DOHH2 (cell line): Measurements from ENCODE around the gene ARID3C.

ENCODE experiments used
- EZH2phosphoT487 ChIP-seq: fragments of 200-600 bp; sonication (generic); IDR thresholded peaks from 2 replicates; pipeline ENCODE4 v1.6.1; 2017; ENCODE audit warnings: borderline replicate concordance, mild to moderate bottlenecking, antibody characterized with exemption, low read length, moderate library complexity, mixed read lengths
- TF ChIP-seq, protein P1 (sequence below): fragments of 200-600 bp; sonication (generic); IDR thresholded peaks from one replicate; pipeline ENCODE4 v1.5.1; 2014; ENCODE audit warnings: antibody characterized with exemption, mild to moderate bottlenecking, low read depth, low read length; ENCODE audit not compliant: poor library complexity, severe bottlenecking

DNA sequence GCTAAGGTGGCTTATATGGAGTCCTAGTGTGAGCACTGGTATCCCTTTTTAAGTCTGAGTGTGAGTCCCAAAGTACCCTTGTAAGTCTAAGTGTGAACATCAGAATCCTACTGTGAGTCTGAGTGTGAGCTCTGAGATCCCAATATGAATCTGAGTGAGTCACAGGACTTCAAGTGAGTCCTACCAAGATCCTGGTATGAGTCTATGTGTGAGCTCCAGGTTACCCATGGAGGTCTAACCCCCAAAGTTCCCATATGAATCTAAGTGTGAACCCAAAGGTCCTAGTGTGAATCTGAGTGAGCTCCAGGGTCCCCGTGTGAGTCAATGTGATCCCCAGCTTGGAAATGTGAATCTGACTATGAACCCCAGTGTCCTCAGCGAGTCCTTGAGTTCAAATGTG, 41.6 kb downstream of the ARID3C start:
- TF ChIP-seq EZH2phosphoT487 = no peak
- TF ChIP-seq, protein P1, sequence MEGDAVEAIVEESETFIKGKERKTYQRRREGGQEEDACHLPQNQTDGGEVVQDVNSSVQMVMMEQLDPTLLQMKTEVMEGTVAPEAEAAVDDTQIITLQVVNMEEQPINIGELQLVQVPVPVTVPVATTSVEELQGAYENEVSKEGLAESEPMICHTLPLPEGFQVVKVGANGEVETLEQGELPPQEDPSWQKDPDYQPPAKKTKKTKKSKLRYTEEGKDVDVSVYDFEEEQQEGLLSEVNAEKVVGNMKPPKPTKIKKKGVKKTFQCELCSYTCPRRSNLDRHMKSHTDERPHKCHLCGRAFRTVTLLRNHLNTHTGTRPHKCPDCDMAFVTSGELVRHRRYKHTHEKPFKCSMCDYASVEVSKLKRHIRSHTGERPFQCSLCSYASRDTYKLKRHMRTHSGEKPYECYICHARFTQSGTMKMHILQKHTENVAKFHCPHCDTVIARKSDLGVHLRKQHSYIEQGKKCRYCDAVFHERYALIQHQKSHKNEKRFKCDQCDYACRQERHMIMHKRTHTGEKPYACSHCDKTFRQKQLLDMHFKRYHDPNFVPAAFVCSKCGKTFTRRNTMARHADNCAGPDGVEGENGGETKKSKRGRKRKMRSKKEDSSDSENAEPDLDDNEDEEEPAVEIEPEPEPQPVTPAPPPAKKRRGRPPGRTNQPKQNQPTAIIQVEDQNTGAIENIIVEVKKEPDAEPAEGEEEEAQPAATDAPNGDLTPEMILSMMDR = no peak
